Fibroblast of pulmonary artery (primary cell): ENCODE data around the gene SLC22A4.

Experiments used
- DNase-seq: peaks from one replicate; pipeline ENCODE4 v3.0.0-alpha.2; 2010; ENCODE audit warnings: low read depth
- H3K4me3 ChIP-seq: replicated peaks from 2 replicates; pipeline ENCODE4 v1.5.1; 2011; ENCODE audit warnings: low read depth, mild to moderate bottlenecking, control low read depth, low read length, moderate library complexity
- CTCF ChIP-seq: IDR thresholded peaks from 2 replicates; pipeline ENCODE4 v1.5.1; 2011; ENCODE audit warnings: mild to moderate bottlenecking, control low read depth, low read length, inconsistent platforms; ENCODE audit errors: missing control alignments

Gene SLC22A4

GRCh38 chr5:132293992-132294727 lies at the start of gene SLC22A4:
Gene SLC22A4, plus strand, starts transcription at chr5:132294394. Its CDS starts 223 bp downstream, at chr5:132294617.
- H3K4me3 ChIP-seq: peak within 1 kb of the TSS; percentile 79
- peak; percentile 96 for DNase-seq
- TF ChIP-seq CTCF: no peak

- TF ChIP-seq CTCF: no peak
- no peak for DNase-seq
- H3K4me3 ChIP-seq: no peak overlapping the region
Measured at GRCh38 chr5:132245593-132245992, 48.6 kb upstream of the SLC22A4 start.

GRCh38 chr5:132246806-132247205 lies 47.4 kb upstream of the SLC22A4 start:
- DNase-seq: no peak
- no peak for TF ChIP-seq CTCF
- no peak overlapping the region for H3K4me3 ChIP-seq

- no peak overlapping the region for H3K4me3 ChIP-seq
- no peak for DNase-seq
- TF ChIP-seq CTCF: no peak
Measured at GRCh38 chr5:132250547-132250946, 43.6 kb upstream of the SLC22A4 start.

GRCh38 chr5:132251220-132251725 lies 42.9 kb upstream of the SLC22A4 start:
- no peak for TF ChIP-seq CTCF
- peak; percentile 24 for DNase-seq
- no peak overlapping the region for H3K4me3 ChIP-seq

DNA sequence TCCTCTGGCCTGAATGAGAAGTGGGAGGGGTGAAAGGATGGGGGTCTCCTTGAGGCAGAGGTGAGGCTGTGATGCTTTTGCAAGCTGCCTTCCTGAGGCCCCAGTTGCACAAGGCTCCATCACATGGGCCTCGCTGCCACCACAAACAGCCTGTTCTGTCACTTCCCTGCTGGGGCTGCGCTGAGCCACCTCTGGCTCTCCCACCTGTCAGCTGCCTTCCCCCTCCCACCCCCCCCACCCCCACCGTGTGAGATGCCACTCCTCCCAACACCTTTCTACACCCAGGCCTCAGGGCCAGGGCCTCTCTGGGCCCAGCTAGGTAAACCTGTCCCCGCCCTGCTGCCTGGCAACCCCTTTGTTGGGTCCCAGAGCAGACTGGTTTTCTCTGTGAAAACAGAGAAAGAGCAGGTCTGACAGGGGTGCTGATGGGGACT lies 41.2 kb upstream of the SLC22A4 start:
- TF ChIP-seq CTCF: no peak
- H3K4me3 ChIP-seq: no peak overlapping the region
- DNase-seq: no peak
